ENCODE results near the gene KCND2.

- TF ChIP-seq CTCF (conservative IDR thresholded peaks at IDR 0.05; ENCODE audit: low read depth, low read length) (no peak), CEBPB (IDR thresholded peaks at IDR 0.05; ENCODE audit: low read depth, low read length) (no peak), POLR2A (IDR thresholded peaks at IDR 0.05; ENCODE audit: low read depth, low read length) (no peak), MAFK (IDR thresholded peaks at IDR 0.05; ENCODE audit: low read depth, low read length) (no peak), CHD1 (IDR thresholded peaks at IDR 0.05; ENCODE audit: low read depth, low read length) (no peak)
Measured at GRCh38 chr7:120680985-120681384, 408.0 kb downstream of the KCND2 start.
